NCI-H1930 (cell line): Measurements from ENCODE around the gene SSBP1.
"Not testable (repeated sequence)": the region's sequence is repeated elsewhere in the genome, so short reads cannot be mapped to it uniquely, and the experiment has no call there.

Experiments
- DNase-seq, 2 experiments: peaks; one replicate each; lab custom pipeline; 2025; lab: John Stamatoyannopoulos, UW

The SSBP1 gene

GRCh38 chr7:141709318-141709717 is 28.8 kb upstream of the SSBP1 start:
- no peak for DNase-seq

DNA sequence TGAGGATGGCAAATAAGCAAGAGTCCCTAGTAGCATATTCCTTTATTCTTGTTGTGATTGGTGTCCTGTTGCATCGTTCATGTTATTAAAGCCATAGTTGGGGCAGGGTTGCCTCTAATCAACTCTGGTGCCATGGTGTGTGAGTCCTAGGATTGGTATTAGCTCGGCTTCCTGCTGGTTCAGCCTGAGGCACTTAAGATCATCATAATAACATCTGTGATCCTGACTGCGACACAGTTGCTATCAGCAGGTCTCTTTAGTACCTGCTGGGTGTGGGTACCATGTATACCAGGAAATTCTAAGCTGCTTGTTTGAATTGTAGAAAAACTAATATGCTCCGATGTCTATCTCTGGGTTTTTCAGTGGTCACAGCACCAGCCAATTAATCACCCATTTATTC is 28.4 kb upstream of the SSBP1 start:
- no peak for DNase-seq

DNA sequence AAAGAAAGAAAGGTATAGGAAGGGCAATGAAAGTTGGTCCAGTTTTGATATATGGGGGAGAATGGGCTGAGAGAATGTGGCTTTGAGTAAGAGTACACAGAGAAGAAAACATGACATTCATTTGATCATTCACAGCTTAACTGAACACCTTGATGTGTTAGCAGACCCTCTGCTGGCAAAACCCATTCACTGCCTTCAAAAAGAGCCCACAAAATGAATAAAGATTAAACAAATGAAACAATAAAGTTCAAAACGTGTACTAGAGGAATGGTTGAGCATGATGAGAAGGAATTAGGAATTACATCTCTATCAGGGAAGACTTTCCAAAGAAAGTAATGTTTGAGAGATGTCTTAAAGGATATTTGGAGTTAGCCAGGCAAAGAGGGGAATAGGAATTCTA is 27.9 kb upstream of the SSBP1 start:
- no peak for DNase-seq

- DNase-seq, result no peak
Measured at GRCh38 chr7:141712603-141713255, 25.4 kb upstream of the SSBP1 start.

- no peak for DNase-seq
Measured at GRCh38 chr7:141713890-141714289, 24.3 kb upstream of the SSBP1 start.

GRCh38 chr7:141714571-141714970 is 23.6 kb upstream of the SSBP1 start:
- DNase-seq, result no peak

DNA sequence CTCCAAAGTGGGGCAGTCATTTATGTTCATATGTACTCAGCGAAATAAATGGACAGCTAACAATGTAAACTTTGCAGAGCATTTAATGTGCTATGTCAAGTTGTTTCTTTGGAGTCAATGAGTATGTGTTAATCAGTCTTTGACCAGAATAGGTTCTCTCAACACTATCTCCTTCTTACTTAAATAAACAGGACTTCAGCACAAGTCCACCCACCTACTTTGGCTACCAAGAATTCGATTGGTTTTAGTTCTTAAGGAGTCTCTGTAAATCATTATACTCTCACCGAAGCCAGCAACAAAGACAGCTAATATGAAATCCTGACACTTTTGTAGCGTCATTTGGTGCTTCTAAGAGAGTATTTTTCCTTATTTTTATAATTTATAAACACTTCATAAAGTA is 23.1 kb upstream of the SSBP1 start:
- no peak for DNase-seq

- no peak for DNase-seq
Measured at GRCh38 chr7:141715794-141716689, 22.1 kb upstream of the SSBP1 start.

DNA sequence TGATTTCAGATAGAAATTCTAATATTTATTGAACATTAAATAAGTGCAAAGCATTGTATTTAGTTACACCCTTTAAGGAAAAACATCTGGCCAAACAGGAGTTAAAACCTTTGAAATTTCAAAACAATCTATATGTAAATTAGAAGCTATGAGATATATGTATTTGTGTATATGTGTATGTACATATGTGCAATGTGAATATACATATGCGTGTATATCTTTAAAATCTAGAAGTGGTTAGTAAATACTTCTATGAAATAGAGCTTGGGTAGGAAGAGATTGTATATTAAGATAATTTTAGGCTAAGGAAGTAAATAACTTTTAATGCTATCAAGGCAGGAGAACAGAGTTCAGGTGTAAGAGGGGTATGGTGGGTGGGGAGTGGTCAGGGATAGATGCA is 20.7 kb upstream of the SSBP1 start:
- no peak for DNase-seq

GRCh38 chr7:141722529-141722928 is 15.6 kb upstream of the SSBP1 start:
- no peak for DNase-seq

DNA sequence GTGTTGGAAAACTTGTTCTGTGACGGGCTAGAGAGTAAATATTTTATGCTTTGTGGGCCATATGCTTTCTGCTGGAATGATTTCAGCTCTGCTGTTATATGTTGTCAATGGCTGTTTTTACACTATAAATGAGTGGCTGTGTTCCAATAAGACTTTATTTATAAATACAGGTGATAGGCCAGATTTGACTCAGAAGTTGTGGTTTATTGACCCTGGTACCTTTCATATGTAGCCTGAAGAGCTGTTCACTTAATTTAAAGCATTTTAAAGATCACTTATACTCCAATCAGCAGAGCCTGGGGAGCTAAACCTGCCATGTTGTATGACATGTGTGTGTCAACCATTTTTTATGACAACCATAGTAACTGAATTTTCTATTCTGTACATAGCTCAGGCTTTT is 9.1 kb upstream of the SSBP1 start:
- DNase-seq, result no peak

DNA sequence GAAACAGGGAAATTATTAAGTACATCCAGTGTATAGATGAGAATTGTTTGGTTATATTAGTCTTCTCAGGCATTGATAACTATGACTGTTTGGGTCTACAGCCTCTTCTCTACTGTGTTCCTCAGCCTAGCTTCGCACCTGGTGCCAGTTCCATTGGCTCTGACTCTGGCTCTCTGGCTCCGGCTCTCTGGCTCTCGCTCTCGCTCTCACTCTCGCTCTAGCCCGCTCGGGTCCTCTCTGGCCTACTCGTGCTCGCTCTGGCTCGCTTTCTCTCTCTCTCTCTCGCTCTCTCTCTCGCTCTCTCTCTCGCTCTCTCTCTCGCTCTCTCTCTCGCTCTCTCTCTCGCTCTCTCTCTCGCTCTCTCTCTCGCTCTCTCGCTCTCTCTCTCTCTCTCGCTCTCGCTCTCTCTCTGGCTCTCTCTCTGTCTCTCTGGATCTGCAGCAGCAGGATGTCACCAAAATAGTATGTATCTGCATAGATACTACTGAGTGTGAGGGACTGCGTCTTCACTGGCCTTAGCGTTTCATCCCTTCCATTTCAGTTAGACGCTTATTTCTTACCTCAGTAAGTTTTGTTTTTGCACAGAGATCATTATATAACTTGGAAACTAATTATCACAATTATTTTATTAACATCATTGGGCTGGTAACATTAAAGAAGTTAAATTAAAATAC is 6.5 kb upstream of the SSBP1 start:
- DNase-seq, result no peak

GRCh38 chr7:141737118-141737835 is 881 bp upstream of the SSBP1 start:
- peak in 1 of 2 experiments; percentile 10 for DNase-seq

GRCh38 chr7:141738592-141739013 is 445 bp downstream of the SSBP1 start:
- no peak for DNase-seq

DNA sequence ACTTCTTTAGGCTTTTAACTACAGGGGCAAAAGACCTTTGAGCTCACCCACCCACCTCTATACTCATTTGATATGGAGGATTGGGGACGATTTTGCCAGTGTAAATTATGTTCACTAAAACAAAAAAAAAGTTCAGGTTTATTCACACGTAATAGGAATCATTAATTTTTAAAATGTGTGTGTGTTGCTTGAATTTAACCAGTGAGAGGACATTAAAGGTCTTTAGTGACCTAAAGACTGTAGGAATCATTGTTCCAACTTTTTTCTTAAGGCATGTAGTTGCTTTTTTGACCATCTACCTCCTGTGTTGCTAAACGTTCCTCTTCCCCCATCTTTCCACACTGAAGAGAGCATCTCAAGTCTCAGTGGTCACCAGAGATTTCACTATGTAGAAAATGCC is 1.1 kb downstream of the SSBP1 start:
- DNase-seq, result no peak

DNA sequence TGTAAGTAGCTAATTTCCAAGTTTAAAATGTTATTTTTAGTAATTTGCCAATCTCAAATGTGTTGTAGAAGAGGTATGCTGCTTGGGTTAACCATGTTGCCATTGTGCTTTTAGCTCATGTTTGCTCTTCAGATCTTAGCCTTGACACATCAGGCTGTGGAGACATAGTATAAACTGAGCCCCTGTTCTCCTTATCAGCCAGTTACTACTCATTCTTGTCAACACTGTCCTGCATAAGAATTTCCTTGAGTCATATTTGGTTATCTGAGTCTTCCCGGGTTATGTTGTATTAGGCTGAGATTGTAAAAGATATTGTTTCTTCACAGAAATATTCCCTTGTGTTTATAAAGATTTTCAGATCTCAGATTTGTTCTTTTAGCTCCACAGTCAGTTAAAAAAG is 4.1 kb downstream of the SSBP1 start:
- DNase-seq, result no peak

GRCh38 chr7:141744131-141744530 is 6.0 kb downstream of the SSBP1 start:
- no peak for DNase-seq

DNA sequence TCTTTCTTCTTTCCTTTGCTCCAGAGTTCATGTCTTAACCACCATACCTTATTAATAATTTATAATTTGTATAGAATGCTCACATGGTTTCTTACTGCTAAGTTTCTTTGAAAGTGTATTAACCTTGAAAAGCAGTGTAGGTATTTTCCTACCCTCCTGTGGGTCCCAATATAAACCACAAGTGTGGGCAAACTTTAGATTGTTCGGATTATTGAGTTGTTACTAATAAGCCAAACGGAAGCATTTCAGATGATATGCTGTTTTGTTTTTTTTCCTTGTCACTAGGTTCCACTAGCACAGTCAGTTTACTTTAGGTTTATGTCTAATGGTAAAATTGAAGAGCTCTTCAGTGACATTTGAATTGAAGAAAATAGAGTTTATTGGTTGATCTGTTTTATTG is 10.2 kb downstream of the SSBP1 start:
- no peak for DNase-seq

DNA sequence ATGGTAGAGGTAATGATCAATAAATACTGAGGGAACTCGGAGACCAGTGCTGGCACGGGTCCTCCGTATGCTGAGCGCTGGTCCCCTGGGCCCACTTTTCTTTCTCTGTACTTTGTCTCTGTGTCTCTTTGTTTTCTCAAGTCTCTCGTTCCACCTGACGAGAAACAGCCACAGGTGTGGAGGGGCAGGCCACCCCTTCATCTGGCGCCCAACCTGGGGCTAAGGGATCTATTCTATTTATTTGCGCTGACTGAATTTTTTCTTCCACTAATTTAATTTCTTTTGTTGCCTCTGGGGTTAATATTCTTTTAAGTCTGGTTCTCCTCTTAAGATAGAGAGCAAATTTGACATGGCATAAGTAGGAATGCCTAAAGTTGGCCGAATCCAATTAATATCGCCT is 13.7 kb downstream of the SSBP1 start:
- DNase-seq, result not testable (repeated sequence)

DNA sequence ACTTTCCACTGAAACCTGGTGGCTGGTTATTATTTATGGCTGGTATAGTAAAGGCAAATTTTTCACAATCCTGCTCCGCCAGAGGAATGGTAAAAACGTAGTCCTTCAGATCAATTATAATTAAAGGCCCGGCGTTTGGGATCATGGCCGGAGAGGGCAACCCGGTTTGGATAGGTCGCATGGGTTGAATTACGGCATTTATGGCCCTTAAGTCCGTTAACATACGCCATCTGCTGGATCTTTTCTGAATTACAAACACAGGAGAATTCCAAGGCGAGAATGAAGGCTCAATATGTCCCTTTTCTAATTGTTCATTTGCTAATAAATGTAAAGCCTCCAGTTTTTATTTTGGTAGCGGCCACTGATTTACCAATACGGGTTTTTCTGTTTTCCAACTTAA is 14.5 kb downstream of the SSBP1 start:
- DNase-seq, result no peak

GRCh38 chr7:141754939-141755338 is 16.8 kb downstream of the SSBP1 start:
- DNase-seq, result peak; percentile 11 to 46

DNA sequence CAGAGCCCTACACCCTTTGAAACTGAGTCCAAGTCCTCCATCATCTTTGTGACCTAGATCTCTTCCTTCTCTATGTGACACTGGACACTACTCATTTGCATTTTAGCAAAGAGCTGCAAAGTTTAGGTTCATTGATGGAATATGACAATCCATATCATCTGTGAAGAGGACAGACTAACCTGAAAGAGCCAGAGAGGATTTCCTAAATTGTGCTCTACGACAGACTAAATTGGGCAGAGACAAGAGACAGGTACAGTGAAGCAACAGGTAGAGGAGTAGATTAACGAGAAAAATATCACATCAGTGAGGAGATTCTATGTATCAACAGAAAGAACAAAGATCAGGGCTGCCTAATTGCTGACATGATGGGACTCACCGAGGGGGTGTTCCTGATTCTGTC is 25.6 kb downstream of the SSBP1 start, which contains the start of gene TAS2R3:
TSS of gene TAS2R3 (plus strand) at position 301 of the 400 bp plus-strand sequence. CDS start at position 363, 62 bp downstream.
- no peak for DNase-seq
